H9 (cell line): ENCODE results near the gene HDLBP. TPM values are rescaled to one million over a fixed set of nuclear protein-coding genes. Genes with fewer than 3 reads are reported as not detected.

Source experiments
- DNase-seq: peaks from one replicate; pipeline ENCODE4 v3.0.0-alpha.2; 2017
- H2AFZ ChIP-seq: one replicate; pipeline ENCODE4 v1.6.1; 2013; ENCODE audit warnings: mild to moderate bottlenecking, low read length, control low read depth, moderate library complexity
- H2AK5ac ChIP-seq: 2 replicates; pipeline ENCODE4 v1.6.1; 2013; ENCODE audit warnings: low read length, control low read depth, mixed read lengths; ENCODE audit not compliant: insufficient read length
- H2BK120ac ChIP-seq: one replicate; pipeline ENCODE4 v1.6.1; 2013; ENCODE audit warnings: low read depth, mild to moderate bottlenecking, low read length, control low read depth, inconsistent platforms; ENCODE audit not compliant: poor library complexity, severe bottlenecking
- H2BK12ac ChIP-seq: 2 replicates; pipeline ENCODE4 v1.6.1; 2013; ENCODE audit warnings: low read length, control low read depth, mixed read lengths, low read depth; ENCODE audit not compliant: insufficient read length
- H2BK15ac ChIP-seq: 2 replicates; pipeline ENCODE4 v1.6.1; 2013; ENCODE audit warnings: low read depth, low read length, control low read depth
- H2BK20ac ChIP-seq: one replicate; pipeline ENCODE4 v1.6.1; 2013; ENCODE audit warnings: low read depth, mild to moderate bottlenecking, low read length, control low read depth, inconsistent platforms; ENCODE audit not compliant: poor library complexity, severe bottlenecking
- H2BK5ac ChIP-seq: 2 replicates; pipeline ENCODE4 v1.6.1; 2013; ENCODE audit warnings: low read length, control low read depth, mixed read lengths; ENCODE audit not compliant: insufficient read length
- H3K14ac ChIP-seq: 2 replicates; pipeline ENCODE4 v1.6.1; 2013; ENCODE audit warnings: low read length, control low read depth; ENCODE audit not compliant: insufficient read depth
- H3K18ac ChIP-seq: 2 replicates; pipeline ENCODE4 v1.6.1; 2013; ENCODE audit warnings: low read depth, mild to moderate bottlenecking, mixed read lengths, low read length, control low read depth; ENCODE audit not compliant: insufficient read length
- H3K23ac ChIP-seq: 2 replicates; pipeline ENCODE4 v1.6.1; 2013; ENCODE audit warnings: low read length, control low read depth, mixed read lengths, low read depth; ENCODE audit not compliant: insufficient read length
- H3K23me2 ChIP-seq: 2 replicates; pipeline ENCODE4 v1.6.1; 2013; ENCODE audit warnings: low read depth, mild to moderate bottlenecking, mixed read lengths, low read length, control low read depth; ENCODE audit not compliant: insufficient read length, poor library complexity, severe bottlenecking
- H3K27ac ChIP-seq: 2 replicates; pipeline ENCODE4 v1.5.1; 2013; ENCODE audit warnings: low read length, control low read depth, mixed read lengths, low read depth; ENCODE audit not compliant: insufficient read length
- H3K27me3 ChIP-seq: 2 replicates; pipeline ENCODE4 v1.6.1; 2013; ENCODE audit warnings: low read length, control low read depth, inconsistent platforms; ENCODE audit not compliant: insufficient read depth
- H3K4ac ChIP-seq: 2 replicates; pipeline ENCODE4 v1.6.1; 2013; ENCODE audit warnings: low read depth, mild to moderate bottlenecking, control low read depth, inconsistent platforms, low read length, moderate library complexity
- H3K4me1 ChIP-seq: 2 replicates; pipeline ENCODE4 v1.6.1; 2013; ENCODE audit warnings: low read length, control low read depth, inconsistent platforms; ENCODE audit not compliant: insufficient read depth
- H3K4me2 ChIP-seq: 2 replicates; pipeline ENCODE4 v1.6.1; 2013; ENCODE audit warnings: low read length, control low read depth, mixed read lengths; ENCODE audit not compliant: insufficient read length, insufficient read depth
- H3K56ac ChIP-seq: 2 replicates; pipeline ENCODE4 v1.6.1; 2013; ENCODE audit warnings: low read depth, mild to moderate bottlenecking, mixed read lengths, low read length, control low read depth; ENCODE audit not compliant: insufficient read length
- H3K79me1 ChIP-seq: 2 replicates; pipeline ENCODE4 v1.6.1; 2013; ENCODE audit warnings: low read depth, mild to moderate bottlenecking, moderate library complexity, low read length, control low read depth, inconsistent platforms; ENCODE audit not compliant: insufficient read depth, poor library complexity, severe bottlenecking
- H3K79me2 ChIP-seq: 2 replicates; pipeline ENCODE4 v1.6.1; 2013; ENCODE audit warnings: low read length, control low read depth, inconsistent platforms; ENCODE audit not compliant: insufficient read depth
- H3K9ac ChIP-seq: 2 replicates; pipeline ENCODE4 v1.6.1; 2013; ENCODE audit warnings: low read length, control low read depth, mixed read lengths; ENCODE audit not compliant: insufficient read length; ENCODE audit errors: extremely low read depth
- H3K9me3 ChIP-seq: one replicate; pipeline ENCODE4 v1.6.1; 2013; ENCODE audit warnings: low read depth, low read length, inconsistent platforms; ENCODE audit not compliant: control insufficient read depth
- H3T11ph ChIP-seq: one replicate; pipeline ENCODE4 v1.6.1; 2013; ENCODE audit warnings: mild to moderate bottlenecking, low read length, control low read depth, inconsistent platforms
- H4K20me1 ChIP-seq: one replicate; pipeline ENCODE4 v1.6.1; 2013; ENCODE audit not compliant: control insufficient read depth, insufficient read length, insufficient read depth
- H4K5ac ChIP-seq: 2 replicates; pipeline ENCODE4 v1.6.1; 2013; ENCODE audit warnings: low read depth, mild to moderate bottlenecking, mixed read lengths, low read length, control low read depth; ENCODE audit not compliant: insufficient read length
- H4K8ac ChIP-seq: replicated peaks from 2 replicates; pipeline ENCODE4 v1.6.1; 2013; ENCODE audit warnings: low read length, control low read depth, mixed read lengths, low read depth; ENCODE audit not compliant: insufficient read length
- H4K91ac ChIP-seq: 2 replicates; pipeline ENCODE4 v1.6.1; 2013; ENCODE audit warnings: low read depth, mild to moderate bottlenecking, moderate library complexity, mixed read lengths, low read length, control low read depth; ENCODE audit not compliant: insufficient read length
- H3K27ac Mint-ChIP-seq, 3 experiments: 2 replicates in 2 of 3; 3 replicates in 1 of 3; pipeline ENCODE4 v1.8.0; 2020 to 2021; ENCODE audit warnings: mixed read lengths in 3 of 3, mild to moderate bottlenecking in 1 of 3, moderate library complexity in 1 of 3
- H3K27me3 Mint-ChIP-seq: 2 replicates; pipeline ENCODE4 v1.8.0; 2021; ENCODE audit warnings: low read depth, mild to moderate bottlenecking, moderate library complexity, mixed read lengths
- H3K36me3 Mint-ChIP-seq, 3 experiments: 2 replicates in 2 of 3; 3 replicates in 1 of 3; pipeline ENCODE4 v1.8.0; 2020 to 2021; ENCODE audit warnings: low read depth in 3 of 3, mixed read lengths in 3 of 3; ENCODE audit not compliant: insufficient read depth in 1 of 3
- H3K4me1 Mint-ChIP-seq, 2 experiments: 2 replicates each; pipeline ENCODE4 v1.8.0; 2020; ENCODE audit warnings: mixed read lengths in 2 of 2
- H3K4me3 Mint-ChIP-seq, 2 experiments: 2 replicates in 1 of 2; 3 replicates in 1 of 2; pipeline ENCODE4 v1.8.0; 2020 to 2021; ENCODE audit warnings: mild to moderate bottlenecking in 2 of 2, mixed read lengths in 2 of 2, moderate library complexity in 1 of 2
- H3K9me3 Mint-ChIP-seq, 2 experiments: 2 replicates in 1 of 2; 3 replicates in 1 of 2; pipeline ENCODE4 v1.8.0; 2020; ENCODE audit warnings: mild to moderate bottlenecking in 2 of 2, mixed read lengths in 2 of 2, moderate library complexity in 1 of 2
- WGBS: extraction: QIAGEN DNeasy Blood & Tissue Kit; methylation state at CpG from one replicate; pipeline ENCODE4 v1.1.7; 2013; ENCODE audit warnings: missing lambda C conversion rate, low lambda C conversion rate, mixed read lengths; ENCODE audit not compliant: insufficient read length; ENCODE audit errors: extremely low coverage; 5-methylcytosine and 5-hydroxymethylcytosine counted together
- total RNA-seq: library from RNA; stranded (reverse); gene quantifications from 2 replicates; pipeline ENCODE4 v1.2.1, GENCODE V29; 2021
- TF ChIP-seq, protein P1 (sequence below): fragments of 200-600 bp; sonication (generic); conservative IDR thresholded peaks from 3 replicates; pipeline ENCODE4 v1.8.0; 2021; ENCODE audit warnings: antibody characterized with exemption, mild to moderate bottlenecking

HDLBP gene
- total RNA-seq, 1 experiment from 2014 or later, result 364 TPM

DNA sequence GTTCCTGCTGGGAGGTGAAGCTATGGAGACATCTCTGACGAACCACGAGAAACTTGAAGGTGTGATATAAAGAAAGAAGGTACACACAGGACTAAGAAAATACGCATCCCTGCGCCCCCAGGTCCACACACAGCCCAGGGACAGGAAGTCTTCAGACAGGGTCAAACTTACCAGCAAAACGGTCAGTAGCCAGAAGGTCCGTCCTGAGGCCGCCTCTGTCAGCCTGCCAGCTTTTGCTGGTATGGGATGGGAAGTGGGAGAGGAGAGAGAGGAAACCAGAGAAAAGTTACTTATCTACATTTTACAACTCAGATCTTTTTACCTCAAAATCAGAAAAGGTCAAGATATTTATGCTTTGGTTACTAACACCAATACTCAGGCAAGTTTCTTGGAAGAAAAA is 47.2 kb downstream of the HDLBP start:
- H3K4me2 ChIP-seq, result no peak overlapping the region
- peaks cover 29 to 49% (median 35%) of the 10 kb centered on the region in 3 experiments; a peak in 6 of 7 replicates for H3K36me3 Mint-ChIP-seq

More for the DNA sequence above, 47.2 kb downstream of the HDLBP start:
- Histone ChIP-seq H4K5ac (no peak overlapping the region), H3K27me3 (no peaks in the 10 kb centered on the region), H3K79me2 (peaks cover 15% of the 10 kb centered on the region; the same call in 1 of the 2 replicates), H2BK20ac (no peak overlapping the region), H2BK5ac (no peak overlapping the region), H3K18ac (no peak overlapping the region), H3K4ac (no peak overlapping the region), H3K23ac (no peak overlapping the region), H2AK5ac (no peak overlapping the region), H4K91ac (no peak overlapping the region), H3K9ac (no peak overlapping the region), H2AFZ (no peak overlapping the region), H3K27ac (no peak overlapping the region), H3K14ac (no peak overlapping the region), H3K56ac (no peak overlapping the region), H2BK12ac (no peak overlapping the region), H4K8ac (no peak overlapping the region), H3K9me3 (no peaks in the 10 kb centered on the region), H3K23me2 (peaks cover 6% of the 10 kb centered on the region), H4K20me1 (peaks cover 2% of the 10 kb centered on the region), H3K79me1 (peaks cover 8% of the 10 kb centered on the region), H3T11ph (no peak overlapping the region), H3K4me1 (no peaks in the 10 kb centered on the region; the same call in 1 of the 2 replicates), H2BK120ac (no peak overlapping the region), H2BK15ac (no peak overlapping the region)
- DNase-seq, result peak; percentile 20
- Mint-ChIP-seq H3K27ac (peak overlapping the region in 2 of 3 experiments; percentile 55 to 62; a peak in 3 of 7 replicates), H3K9me3 (no peaks in the 10 kb centered on the region), H3K4me1 (peaks cover 29 to 39% of the 10 kb centered on the region in 2 experiments), H3K4me3 (no peak overlapping the region), H3K27me3 (no peaks in the 10 kb centered on the region)
- WGBS, result no CpG with 5 or more reads among the region's 7 CpGs
- TF ChIP-seq, protein P1, sequence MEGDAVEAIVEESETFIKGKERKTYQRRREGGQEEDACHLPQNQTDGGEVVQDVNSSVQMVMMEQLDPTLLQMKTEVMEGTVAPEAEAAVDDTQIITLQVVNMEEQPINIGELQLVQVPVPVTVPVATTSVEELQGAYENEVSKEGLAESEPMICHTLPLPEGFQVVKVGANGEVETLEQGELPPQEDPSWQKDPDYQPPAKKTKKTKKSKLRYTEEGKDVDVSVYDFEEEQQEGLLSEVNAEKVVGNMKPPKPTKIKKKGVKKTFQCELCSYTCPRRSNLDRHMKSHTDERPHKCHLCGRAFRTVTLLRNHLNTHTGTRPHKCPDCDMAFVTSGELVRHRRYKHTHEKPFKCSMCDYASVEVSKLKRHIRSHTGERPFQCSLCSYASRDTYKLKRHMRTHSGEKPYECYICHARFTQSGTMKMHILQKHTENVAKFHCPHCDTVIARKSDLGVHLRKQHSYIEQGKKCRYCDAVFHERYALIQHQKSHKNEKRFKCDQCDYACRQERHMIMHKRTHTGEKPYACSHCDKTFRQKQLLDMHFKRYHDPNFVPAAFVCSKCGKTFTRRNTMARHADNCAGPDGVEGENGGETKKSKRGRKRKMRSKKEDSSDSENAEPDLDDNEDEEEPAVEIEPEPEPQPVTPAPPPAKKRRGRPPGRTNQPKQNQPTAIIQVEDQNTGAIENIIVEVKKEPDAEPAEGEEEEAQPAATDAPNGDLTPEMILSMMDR, result no peak
